Activated T-helper 1 cell treated with anti-CD3 and anti-CD28 coated beads, Interleukin-2, amount 50 U/mL, for 16 hours (primary cell): ENCODE results near the gene VTI1A.

Experiments
- DNase-seq, 2 donors: peaks; one replicate each; pipeline ENCODE4 v3.0.0-alpha.2; 2020; ENCODE audit warnings: low read depth in 1 of 2, low spot score in 1 of 2

Gene VTI1A

DNA sequence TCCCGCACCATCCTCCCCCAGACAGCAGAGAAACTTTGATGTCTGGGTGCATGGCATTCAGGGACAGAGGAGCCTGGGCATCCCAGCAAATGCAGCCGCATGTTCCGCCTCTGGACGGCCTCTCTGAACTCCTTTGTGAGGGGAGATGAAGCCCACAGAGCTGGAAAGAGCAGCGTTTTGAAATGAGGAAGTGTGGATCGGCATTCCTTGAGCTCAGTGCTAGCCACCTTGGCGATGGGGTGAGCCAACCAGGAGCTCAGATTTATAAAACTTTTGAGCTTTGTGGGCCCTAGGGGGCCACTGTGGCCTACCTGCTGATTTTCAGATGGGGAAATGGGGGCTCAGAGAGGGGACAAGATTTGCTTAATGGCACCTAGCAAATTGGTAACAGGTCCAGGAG is 376.6 kb downstream of the VTI1A start:
- DNase-seq = no peak

DNA sequence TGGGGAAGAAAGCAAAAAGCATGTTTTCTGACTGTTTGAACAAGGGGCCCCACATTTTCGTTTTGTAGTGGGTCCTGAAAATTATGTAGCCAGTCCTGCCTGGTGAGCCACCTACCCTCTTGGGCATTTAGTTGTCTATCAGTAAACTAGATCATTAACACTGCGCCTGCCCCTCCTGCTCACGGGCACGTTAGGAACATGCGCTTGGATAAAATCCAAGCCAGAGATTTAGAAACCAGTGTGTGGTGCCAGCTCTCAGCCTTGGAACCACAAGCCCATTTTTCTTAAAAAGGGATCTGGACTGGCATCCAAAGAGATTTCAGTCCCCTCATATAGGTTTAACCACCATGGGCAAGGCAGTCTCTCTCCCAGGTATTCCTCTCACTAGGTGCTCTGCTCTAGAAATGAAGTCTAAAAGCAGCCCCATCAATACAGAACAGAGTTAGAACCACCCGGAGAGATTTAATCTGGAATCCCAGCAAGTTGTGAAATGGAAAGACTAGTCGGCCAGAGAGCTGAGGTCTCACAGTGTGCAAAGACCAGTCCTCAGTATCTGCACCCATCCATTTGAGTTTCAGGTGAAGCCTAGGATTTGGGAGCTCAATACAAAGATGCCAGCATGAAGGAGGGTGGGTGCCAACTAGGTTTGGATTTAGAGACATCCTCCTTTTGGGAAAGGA is 379.1 kb downstream of the VTI1A start:
- no peak for DNase-seq

DNA sequence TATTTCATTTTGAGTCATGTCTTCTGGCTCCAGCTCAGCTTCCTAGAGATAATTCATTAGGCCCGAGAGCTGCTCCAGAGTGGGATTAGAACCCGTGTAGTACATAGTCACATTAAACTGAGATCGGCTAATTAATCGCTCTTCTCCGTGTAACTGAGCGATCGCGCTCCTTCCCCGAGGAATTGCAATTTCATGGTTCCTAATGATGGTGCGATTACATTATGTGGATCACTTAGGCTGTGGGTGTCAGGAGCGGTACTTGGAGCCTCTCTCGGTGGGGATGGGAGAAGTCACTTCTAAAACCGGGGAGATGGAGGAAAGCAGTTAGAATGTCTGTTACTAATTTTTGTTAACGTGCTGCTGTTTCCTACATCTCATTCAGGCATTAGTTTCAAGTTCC is 380.1 kb downstream of the VTI1A start:
- no peak for DNase-seq

DNA sequence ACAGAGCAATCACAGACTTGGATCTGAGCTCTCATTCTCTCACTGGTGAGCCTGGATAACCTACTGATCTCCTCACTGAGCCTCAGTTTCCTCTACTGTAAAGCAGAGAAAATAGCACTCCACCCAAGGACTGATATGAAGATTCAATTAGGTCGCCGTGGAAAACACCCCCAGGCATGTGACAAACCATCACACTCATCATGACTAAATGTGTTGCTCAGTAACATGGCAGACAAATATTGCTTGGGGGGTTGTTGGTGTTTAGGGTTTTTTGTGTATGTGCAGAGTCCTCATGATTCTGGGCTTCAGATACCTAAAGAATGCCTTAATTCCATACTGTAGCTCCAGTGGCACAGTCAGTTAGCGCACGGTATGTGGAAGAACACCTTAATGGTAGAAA is 380.9 kb downstream of the VTI1A start:
- DNase-seq = no peak

DNA sequence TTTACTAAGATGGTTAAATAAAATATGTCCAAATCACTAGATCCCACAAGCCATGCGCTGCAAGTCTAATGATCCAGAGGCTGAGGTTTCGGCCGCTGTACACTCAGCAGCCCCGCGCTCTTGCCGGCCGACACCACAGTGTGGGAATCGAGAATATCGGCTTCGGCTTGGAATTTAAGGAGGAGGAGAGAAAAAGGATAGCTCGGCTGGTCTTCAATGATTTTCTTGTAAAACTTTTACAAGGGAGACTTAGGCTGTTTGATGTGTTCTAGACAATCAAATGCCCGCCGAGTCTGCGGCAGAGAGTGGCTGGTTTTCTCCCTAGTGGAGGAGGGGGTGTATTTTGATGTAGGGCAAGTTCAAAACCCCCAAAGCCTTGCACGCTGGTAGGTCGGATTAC is 384.8 kb downstream of the VTI1A start:
- no peak for DNase-seq

DNA sequence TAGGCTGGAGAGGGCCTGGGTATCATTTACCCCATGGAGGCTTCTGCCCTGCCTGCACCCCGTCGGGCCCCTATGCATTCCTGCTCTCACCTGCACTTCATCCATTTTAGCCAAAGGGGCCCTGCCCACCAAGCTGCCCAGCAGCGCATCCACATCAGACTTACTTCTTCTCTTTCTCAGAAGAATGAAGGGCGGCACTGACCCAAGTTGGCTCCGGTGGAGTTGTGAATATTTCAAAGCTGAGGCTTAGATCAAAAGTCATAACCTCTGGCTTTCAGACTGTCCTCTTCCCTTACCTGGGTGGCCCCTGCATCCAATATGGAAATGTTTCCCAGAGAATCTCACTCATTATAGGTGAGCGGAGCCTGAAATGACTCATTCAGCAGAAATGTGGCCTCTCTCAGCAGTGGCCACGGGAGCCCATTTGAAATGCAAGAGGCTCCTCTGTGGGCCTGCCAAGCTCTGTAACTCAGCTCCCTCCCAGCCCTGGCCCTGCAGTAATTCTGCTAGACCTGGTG is 385.4 kb downstream of the VTI1A start:
- no peak for DNase-seq

DNA sequence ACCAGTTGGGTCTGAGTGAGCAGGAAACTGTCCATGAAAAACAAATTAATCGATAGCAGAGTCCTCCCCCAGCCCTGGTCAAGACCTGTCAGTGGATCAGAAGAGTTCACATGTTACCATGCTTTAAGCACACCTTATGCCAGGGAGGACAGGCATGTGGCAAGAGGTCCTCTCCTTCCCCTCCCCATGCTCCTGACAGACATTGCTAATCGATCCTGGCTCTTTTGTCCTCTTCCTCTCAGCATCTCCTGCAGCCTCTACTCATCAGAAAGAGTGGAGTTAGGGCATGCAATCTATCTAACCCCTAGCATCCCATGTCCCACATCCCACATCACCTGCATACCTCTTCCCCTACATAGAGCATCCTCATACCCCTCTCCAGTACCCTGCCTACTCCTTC is 385.9 kb downstream of the VTI1A start:
- no peak for DNase-seq

DNA sequence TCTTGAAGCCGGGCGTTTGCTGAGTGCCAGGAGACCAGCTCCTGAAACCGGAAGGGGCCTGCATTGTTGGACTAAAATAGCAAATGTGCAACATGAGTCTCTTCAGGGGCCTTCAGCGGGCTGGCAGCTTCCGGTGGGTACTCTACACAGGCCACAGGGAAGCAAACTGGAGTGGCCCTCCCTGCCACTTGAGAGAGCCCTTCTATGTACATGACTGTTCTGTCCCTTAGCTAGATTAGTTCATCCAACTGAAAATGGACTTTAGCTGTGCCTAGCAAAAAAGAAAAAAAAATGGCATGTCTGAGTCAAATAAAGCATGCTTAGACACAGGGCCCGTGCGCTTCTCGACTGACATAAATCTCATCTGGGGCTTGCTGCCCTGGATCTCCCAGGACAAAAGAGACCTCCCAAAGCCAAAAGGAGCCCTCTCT is 387.8 kb downstream of the VTI1A start:
- DNase-seq = no peak

DNA sequence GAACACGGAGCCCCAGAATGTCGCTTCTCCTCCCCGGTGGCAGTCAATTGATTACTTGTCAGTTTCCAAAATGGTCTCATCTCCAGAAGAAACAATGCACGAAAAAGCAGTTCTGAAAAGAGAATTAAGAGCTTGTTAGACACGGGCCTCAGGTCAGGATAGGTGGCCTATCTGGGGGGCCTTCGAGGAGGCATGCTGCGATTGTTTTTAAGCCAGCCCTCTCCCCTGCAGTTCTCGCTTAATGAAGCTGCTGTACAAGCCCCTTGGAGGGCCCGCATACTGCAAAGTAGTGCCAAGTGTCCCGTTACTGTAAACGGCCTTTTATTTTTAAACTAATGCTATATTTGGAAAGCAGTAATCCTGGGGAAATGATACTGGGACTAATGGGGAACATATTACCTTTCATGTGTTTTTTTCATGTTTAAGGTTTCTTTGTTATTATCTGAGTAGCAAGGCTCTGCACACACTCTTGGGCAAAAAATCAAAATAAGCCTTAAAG is 388.3 kb downstream of the VTI1A start:
- DNase-seq = no peak

DNA sequence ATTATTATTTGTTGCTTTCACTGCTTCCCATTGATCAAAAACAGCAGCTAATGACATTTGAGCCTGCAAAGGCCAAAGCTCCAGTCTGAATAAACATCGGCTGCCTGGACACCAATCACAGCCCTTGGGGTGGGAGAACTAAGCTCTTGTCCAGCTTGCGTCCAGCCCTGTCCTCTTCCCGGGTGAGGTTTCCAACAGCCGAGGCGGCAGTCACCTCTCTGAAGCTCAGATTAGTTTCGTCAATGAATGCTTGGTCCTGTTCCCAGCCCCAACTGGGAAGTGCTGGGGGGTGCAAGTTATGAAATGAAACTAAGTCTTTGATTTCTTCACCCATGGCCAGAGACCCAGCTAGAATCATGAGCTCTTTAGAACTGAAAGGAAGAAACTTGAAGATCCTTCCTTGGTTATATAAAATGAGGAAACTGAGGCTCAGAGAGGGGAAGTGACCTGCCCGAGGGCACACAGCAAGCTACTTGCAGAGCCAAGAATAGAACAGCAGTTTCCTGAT is 389.0 kb downstream of the VTI1A start:
- no peak for DNase-seq

DNA sequence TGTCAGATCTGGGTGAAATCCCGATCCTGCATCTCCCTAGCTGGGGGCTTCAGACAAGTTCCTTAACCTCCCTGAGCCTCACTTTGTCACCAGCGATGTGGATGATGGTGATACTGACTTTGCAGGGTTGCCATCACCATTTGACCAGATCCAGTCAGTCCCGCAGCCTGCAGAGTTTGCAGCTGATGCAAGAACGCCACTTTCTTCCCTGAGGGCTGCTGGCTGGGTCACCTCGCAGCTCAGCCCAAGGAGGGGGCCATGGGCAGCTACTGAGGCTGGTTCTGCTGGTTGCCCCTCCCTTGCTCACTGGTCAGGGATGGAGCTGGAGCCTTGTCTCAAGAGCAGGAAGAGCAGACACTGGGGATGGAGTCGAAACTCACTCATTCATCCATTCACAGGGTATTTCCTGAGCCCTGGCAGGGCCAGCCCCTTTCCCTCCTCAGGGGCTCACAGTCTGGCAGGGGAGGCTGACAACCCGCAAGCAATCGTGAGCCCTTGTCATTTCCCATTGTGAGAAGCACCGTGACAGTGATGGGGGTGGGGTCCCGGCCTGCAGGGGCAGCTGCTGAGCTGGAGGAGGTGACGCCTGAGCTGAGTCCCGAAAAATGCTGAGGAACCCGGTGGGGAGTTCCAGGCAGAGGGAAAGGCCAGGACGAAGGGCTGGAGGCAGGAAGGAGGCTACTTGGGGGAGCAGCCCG is 391.9 kb downstream of the VTI1A start:
- DNase-seq = no peak

DNA sequence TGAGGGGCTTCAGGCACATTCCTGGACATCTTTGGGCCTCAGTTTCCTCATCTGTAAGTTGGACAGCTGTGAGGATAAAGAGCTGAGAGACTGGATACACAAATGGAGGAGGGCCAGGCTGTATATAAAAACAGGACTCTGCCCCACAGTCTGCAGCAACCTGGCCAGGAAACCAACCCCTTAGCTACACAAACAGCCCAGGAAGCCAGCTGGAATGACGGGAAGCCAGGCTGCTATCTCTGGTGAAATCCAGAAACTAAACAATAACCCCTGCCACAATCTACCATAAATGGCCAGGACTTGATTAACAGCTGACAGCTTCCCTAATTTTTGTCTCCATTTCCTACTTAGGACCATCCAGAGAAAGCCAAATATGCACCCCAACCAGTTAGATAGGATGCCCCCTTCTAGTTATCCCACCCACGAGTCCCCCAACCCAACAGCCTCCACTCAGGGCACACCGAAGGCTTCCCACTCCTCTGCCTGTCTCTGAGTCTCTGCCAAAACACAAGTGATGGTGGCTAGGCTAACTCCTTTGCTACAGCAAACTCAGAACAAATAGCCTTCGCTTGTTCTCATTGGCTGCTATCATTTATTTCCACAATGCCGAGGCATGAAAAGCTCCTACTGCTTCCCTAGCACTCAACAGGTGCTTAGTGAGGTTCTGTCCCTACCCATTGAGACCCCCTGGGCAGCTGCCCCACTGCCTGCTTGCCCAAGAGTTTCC is 393.1 kb downstream of the VTI1A start:
- no peak for DNase-seq

DNA sequence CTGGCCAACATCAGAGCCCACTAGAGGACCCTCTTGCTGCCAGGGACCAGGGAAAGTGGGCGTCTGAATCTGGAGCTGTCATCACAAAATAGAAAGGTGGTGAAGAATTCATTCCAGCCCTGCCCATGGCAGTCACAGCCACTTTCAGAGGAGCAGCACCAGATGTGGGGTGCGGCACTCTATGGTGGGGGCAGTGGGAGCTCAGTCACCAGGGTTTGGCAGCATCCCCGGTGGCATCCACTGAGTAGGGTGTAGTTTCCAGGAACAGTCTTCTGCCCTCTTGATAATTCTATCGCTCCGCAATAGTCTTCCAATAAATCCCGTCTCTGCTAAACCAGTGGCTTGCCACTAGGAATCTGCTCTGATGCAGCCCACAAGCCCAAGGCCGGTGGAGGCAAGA is 394.5 kb downstream of the VTI1A start:
- DNase-seq = no peak

DNA sequence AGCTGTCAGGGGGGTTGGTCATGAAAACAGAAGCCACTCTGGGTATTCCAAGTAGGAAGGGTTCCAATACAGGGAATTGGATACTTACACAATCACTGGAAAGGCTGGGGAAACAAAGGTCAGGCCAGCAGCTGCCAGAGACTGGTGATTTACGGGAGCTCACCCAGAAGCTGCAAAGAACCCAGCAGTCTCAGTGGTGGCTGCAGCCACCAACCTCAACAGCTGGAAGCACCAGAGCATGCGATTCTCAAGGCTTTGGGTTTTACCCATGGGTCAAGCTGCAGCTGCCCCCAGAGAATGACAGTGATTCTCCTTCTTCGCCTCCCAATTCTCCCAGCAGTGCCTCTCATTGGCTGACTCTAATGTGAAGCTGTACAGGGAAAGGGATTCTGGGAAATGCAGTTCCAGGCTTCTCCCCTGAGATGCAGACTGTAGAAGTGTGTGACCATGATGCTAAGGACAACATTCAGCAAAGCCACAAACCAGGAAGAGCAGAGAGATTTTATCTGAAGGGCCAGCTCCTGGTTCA is 395.9 kb downstream of the VTI1A start:
- DNase-seq = no peak

DNA sequence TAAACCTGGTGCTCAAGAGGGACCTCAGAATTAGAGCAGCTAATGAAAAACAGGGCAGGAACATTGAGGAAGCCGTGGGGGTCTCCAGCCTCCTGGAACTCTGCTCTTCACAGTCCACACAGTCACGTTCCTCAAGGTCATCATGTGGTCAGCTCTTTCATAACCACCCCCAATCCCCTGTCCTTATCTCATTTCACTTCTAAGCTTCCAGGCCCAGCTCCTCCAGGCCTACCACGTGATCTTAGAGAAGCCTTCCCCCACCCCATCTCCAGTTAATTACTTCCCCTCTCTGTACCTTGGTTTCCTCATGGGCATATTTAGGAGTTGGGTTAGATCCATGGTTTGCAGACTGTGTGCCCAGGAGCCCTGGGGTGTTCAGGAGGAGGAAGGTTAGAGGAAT is 396.6 kb downstream of the VTI1A start:
- no peak for DNase-seq

DNA sequence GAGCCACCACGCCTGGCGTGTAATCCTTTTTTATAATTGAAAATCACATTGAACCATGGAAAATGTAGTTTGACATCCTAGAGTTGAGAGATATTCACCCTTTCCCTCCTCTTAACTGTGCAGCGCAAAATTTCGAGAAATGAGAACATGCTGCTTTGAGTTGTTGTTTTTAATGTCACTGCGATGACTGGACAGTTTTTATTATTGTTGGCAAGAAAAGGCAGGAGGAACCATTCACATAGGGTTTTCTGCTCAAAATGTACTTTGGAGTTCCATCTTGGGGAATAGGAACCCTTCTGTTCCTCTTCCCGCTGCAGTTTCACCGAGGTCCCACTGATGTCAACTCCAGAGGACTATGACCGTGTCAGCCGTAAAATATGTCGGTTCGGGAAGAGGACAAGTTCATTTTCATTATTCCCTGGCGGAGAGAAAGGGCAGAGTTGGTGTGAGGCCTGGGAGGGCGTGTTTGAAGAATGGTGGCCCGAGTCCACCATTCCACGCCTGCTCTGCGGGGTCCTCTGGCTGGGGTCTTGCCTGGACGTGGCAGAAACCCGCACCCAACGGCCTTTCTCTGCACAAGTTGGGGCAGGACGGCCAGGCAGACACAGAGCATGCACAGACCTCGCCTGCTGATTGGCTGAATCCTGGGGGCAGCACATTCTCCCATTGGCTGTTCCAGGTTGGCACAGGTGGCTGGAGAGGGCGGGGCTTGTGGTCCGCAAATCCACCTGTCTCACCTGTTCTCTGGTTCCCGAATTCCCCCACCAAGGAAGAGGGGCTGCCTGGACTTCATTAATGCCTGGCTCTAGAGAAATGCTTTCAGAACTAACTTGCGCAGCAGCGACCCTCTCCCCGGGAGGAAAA is 397.9 kb downstream of the VTI1A start:
- no peak for DNase-seq

DNA sequence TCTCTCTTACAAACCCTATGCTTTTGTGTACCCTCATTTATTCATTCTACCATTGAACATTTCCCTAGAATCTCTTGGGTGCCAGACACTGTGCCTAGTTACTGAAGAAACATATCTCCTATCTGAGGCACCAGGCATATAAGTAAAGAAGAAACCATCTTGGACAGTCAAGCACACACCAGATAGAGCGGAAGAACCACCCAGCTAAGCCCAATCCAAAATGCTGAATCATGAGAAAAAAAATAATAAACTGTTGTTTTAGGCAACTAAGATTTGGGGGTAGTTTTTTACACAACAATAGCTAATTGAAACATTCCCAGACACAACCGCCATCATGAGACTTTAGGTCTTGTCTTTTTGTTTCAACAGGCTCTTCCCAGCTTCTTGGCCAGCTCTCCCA is 400.8 kb downstream of the VTI1A start:
- no peak for DNase-seq

DNA sequence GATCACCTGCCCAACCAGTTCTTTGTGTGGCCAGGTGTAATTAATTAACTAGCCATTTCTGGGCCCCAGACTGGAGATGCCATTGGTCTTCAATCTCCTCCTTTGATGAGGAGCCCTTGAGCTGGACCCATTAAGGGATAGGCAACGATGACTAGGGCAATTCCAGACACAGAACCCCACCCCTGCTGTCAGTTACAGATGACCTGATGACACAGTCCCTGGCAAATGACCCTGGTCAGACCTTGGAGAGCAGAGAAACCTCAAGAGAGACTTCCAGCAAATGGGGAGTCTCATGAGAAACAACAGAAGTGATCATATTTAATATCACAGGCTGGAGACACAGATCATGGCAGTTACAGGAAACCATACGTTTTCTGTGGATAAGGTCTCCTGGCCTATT is 401.2 kb downstream of the VTI1A start:
- no peak for DNase-seq

DNA sequence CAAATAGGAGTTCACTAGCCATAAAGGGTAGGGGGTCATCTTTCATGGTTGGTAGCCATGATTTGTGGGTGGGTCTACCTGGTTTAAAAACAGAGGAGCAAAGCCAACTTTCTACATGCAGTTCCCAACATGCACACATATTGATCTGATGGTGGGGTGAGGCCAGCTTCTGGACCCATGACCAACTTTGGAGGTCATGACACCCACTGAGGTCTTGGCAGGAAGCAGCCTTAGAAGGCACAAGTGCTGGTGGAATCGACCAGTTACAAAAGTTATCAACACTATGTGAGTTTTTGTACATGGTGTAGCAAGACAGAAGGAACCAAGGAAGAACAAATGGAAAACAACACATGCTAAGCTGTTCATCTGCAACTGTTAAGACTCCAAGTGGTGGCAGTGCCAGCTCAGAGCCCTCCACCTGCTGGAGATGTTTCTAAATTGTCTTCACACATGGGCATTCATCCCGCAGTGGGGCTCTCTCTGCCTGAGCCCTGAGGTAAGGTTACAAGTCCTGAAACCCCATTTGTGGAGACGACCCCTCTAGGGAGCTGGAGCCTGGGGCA is 401.9 kb downstream of the VTI1A start:
- DNase-seq = no peak

DNA sequence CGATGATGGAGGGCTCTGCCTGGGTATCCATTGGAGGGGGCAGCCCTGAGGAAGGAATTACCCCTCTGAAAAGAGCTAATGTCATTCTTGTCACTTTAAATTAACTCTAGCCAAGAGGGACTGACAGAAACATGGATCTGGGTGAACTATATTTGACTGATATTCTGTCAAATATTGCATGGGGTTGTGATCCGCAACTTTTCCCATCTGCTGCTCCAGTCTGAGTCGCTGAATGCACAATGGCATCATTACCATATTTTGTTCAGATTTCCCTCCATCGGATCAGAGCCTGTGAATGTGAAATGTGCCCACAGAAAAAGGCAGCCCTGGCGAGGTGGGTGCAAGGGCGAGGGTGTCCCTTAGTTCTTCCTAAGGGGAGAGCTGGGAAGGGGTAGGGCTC is 402.5 kb downstream of the VTI1A start:
- no peak for DNase-seq
